K562 (cell line): ENCODE measurements around the gene GCDH. TPM values are rescaled to one million over a fixed set of nuclear protein-coding genes. Genes with fewer than 3 reads are reported as not detected.
A peak's percentile ranks its signal among the peaks of the same experiment; 100 is the strongest.

ENCODE experiments used
- CCAR2 ChIP-seq: fragments of 200-400 bp; formaldehyde crosslinking; IDR thresholded peaks from 2 replicates; pipeline ENCODE4 v1.6.1; 2017; ENCODE audit warnings: mild to moderate bottlenecking, low read depth, low read length
- CCNT2 ChIP-seq: IDR thresholded peaks from 2 replicates; pipeline ENCODE4 v1.6.1; 2011; ENCODE audit warnings: borderline replicate concordance, low read depth, mild to moderate bottlenecking, moderate library complexity, mixed read lengths, low read length; ENCODE audit not compliant: insufficient read length; ENCODE audit errors: extremely low read depth
- HNRNPLL ChIP-seq: fragments of 200-400 bp; formaldehyde crosslinking; IDR thresholded peaks from 2 replicates; pipeline ENCODE4 v1.6.1; 2017; ENCODE audit warnings: low read length, low read depth, mild to moderate bottlenecking; ENCODE audit not compliant: poor library complexity, severe bottlenecking
- ZKSCAN1 ChIP-seq: fragments of 150-350 bp; IDR thresholded peaks from 2 replicates; pipeline ENCODE4 v1.6.1; 2016; ENCODE audit warnings: low read depth, low read length
- ZNF668 ChIP-seq: fragments of 250-450 bp; sonication (Bioruptor Pico); IDR thresholded peaks from 2 replicates; pipeline ENCODE4 v1.8.0; 2022; ENCODE audit warnings: mild to moderate bottlenecking, inconsistent platforms
- ZNF785 ChIP-seq: fragments of 250-450 bp; sonication (Bioruptor Pico); IDR thresholded peaks from 2 replicates; pipeline ENCODE4 v1.4.0; 2020; ENCODE audit warnings: mild to moderate bottlenecking
- polyA plus RNA-seq, 8 experiments: library from polyadenylated mRNA; depleted of rRNA in 4 of 8; stranded (reverse) in 5 of 8; unstranded in 3 of 8; fragments of >200 nt; fragmentation: Nextera tagmentation in 2 of 8; fragmentation: Illumina TruSeq in 1 of 8; extraction: Ambion mirVana in 2 of 8; extraction: Trizol in 1 of 8; gene quantifications; 2 replicates each; pipeline versions ENCODE4 v1.2.1 to v1.2.3, GENCODE V29; 2011 to 2014; ENCODE audit warnings: inconsistent platforms in 1 of 8, missing spikeins in 1 of 8
- total RNA-seq, 7 experiments: library from RNA; depleted of rRNA in 6 of 7; stranded (reverse); fragments of >200 nt in 6 of 7; fragmentation: Illumina TruSeq in 2 of 7; extraction: Trizol in 2 of 7; gene quantifications; 2 replicates each; pipeline versions ENCODE4 v1.2.1 to v1.2.3, GENCODE V29; 2011 to 2021; ENCODE audit warnings: low replicate concordance in 1 of 7
- TF ChIP-seq, protein P1 (sequence below): fragments of 450-650 bp; IDR thresholded peaks from 2 replicates; pipeline ENCODE4 v1.6.1; 2016; ENCODE audit warnings: low read depth, mild to moderate bottlenecking, moderate library complexity
- TF ChIP-seq, protein P2 (sequence below): sonication (generic); formaldehyde crosslinking; IDR thresholded peaks from 2 replicates; pipeline ENCODE4 v1.4.0; 2020; ENCODE audit warnings: mild to moderate bottlenecking, missing genetic modification reagents
- TF ChIP-seq, protein P3 (sequence below): IDR thresholded peaks from 2 replicates; pipeline ENCODE4 v1.6.1; 2011; ENCODE audit not compliant: insufficient read length; ENCODE audit errors: extremely low read depth
- TF ChIP-seq, protein P4 (sequence below): fragments of 450-650 bp; formaldehyde crosslinking; IDR thresholded peaks from 2 replicates; pipeline ENCODE4 v1.4.0; 2022; ENCODE audit warnings: mild to moderate bottlenecking, moderate library complexity
- TF ChIP-seq, protein P5 (sequence below), 2 experiments: fragments of 450-650 bp in 1 of 2; sonication (generic) in 1 of 2; formaldehyde crosslinking in 1 of 2; IDR thresholded peaks; 2 replicates each; pipeline versions ENCODE4 v1.7.1 to v1.9.0; 2016 to 2022; ENCODE audit warnings: inconsistent platforms in 1 of 2, mild to moderate bottlenecking in 1 of 2, missing genetic modification reagents in 1 of 2

GCDH gene
- total and polyA plus RNA-seq, 9 of the 15 experiments (the other 6 are each of a cell fraction or from before 2014, with no cell fraction given) = 2.9 to 50.8 (median 19.1) TPM

DNA sequence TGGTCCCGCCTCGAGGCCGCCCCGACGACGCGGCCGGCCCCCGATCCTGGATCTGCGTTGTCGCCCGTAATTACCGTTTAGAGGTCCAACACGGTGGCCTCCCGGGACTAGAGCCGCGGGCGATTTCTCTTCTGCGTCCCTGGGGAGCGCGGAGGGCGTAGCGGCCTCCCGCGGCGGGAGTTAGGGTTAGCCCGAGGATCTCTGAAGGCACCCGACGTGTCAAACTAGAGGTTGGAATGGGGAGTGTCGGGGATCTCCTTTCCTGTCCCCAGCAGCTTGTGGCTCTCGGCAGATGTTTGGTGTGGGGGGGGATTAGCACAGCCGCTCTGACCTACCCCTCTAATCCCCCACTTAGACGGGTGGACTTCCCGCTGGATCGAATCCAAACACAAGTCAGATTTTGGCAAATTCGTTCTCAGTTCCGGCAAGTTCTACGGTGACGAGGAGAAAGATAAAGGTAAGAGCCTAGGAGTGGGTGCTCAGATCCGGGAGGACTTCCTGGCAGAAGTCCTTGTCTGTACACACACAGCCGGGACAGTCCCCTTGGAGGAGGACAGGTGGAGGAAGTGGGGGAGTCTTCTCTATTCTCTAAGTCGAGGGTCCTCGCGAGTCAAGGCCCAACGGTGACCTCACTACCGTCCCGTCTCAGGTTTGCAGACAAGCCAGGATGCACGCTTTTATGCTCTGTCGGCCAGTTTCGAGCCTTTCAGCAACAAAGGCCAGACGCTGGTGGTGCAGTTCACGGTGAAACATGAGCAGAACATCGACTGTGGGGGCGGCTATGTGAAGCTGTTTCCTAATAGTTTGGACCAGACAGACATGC, 48.0 kb downstream of the GCDH start (continued):
- peak; percentile 42 for TF ChIP-seq CCNT2
- TF ChIP-seq, protein P1, sequence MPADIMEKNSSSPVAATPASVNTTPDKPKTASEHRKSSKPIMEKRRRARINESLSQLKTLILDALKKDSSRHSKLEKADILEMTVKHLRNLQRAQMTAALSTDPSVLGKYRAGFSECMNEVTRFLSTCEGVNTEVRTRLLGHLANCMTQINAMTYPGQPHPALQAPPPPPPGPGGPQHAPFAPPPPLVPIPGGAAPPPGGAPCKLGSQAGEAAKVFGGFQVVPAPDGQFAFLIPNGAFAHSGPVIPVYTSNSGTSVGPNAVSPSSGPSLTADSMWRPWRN = no peak
- no peak for TF ChIP-seq CCAR2
- TF ChIP-seq, protein P2, sequence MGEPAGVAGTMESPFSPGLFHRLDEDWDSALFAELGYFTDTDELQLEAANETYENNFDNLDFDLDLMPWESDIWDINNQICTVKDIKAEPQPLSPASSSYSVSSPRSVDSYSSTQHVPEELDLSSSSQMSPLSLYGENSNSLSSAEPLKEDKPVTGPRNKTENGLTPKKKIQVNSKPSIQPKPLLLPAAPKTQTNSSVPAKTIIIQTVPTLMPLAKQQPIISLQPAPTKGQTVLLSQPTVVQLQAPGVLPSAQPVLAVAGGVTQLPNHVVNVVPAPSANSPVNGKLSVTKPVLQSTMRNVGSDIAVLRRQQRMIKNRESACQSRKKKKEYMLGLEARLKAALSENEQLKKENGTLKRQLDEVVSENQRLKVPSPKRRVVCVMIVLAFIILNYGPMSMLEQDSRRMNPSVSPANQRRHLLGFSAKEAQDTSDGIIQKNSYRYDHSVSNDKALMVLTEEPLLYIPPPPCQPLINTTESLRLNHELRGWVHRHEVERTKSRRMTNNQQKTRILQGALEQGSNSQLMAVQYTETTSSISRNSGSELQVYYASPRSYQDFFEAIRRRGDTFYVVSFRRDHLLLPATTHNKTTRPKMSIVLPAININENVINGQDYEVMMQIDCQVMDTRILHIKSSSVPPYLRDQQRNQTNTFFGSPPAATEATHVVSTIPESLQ (CRISPR knock-in tag) = no peak
- TF ChIP-seq ZNF668 (CRISPR knock-in tag) = no peak; the same call in 1 of the 2 replicates
- TF ChIP-seq HNRNPLL = no peak
- TF ChIP-seq, protein P3, sequence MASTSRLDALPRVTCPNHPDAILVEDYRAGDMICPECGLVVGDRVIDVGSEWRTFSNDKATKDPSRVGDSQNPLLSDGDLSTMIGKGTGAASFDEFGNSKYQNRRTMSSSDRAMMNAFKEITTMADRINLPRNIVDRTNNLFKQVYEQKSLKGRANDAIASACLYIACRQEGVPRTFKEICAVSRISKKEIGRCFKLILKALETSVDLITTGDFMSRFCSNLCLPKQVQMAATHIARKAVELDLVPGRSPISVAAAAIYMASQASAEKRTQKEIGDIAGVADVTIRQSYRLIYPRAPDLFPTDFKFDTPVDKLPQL = no peak
- TF ChIP-seq, protein P4, sequence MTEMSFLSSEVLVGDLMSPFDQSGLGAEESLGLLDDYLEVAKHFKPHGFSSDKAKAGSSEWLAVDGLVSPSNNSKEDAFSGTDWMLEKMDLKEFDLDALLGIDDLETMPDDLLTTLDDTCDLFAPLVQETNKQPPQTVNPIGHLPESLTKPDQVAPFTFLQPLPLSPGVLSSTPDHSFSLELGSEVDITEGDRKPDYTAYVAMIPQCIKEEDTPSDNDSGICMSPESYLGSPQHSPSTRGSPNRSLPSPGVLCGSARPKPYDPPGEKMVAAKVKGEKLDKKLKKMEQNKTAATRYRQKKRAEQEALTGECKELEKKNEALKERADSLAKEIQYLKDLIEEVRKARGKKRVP (CRISPR knock-in tag) = no peak
- TF ChIP-seq ZNF785 = no peak
- no peak for TF ChIP-seq ZKSCAN1
- TF ChIP-seq, protein P5, sequence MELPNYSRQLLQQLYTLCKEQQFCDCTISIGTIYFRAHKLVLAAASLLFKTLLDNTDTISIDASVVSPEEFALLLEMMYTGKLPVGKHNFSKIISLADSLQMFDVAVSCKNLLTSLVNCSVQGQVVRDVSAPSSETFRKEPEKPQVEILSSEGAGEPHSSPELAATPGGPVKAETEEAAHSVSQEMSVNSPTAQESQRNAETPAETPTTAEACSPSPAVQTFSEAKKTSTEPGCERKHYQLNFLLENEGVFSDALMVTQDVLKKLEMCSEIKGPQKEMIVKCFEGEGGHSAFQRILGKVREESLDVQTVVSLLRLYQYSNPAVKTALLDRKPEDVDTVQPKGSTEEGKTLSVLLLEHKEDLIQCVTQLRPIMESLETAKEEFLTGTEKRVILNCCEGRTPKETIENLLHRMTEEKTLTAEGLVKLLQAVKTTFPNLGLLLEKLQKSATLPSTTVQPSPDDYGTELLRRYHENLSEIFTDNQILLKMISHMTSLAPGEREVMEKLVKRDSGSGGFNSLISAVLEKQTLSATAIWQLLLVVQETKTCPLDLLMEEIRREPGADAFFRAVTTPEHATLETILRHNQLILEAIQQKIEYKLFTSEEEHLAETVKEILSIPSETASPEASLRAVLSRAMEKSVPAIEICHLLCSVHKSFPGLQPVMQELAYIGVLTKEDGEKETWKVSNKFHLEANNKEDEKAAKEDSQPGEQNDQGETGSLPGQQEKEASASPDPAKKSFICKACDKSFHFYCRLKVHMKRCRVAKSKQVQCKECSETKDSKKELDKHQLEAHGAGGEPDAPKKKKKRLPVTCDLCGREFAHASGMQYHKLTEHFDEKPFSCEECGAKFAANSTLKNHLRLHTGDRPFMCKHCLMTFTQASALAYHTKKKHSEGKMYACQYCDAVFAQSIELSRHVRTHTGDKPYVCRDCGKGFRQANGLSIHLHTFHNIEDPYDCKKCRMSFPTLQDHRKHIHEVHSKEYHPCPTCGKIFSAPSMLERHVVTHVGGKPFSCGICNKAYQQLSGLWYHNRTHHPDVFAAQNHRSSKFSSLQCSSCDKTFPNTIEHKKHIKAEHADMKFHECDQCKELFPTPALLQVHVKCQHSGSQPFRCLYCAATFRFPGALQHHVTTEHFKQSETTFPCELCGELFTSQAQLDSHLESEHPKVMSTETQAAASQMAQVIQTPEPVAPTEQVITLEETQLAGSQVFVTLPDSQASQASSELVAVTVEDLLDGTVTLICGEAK (IDR thresholded peaks at IDR 0.05) = no peak
- TF ChIP-seq, protein P5 (CRISPR knock-in tag; IDR thresholded peaks at IDR 0.05) = no peak
